CD4-positive, alpha-beta T cell (primary cell): Measurements from ENCODE around the gene SMIM26. TPM values are rescaled to one million over a fixed set of nuclear protein-coding genes. Genes with fewer than 3 reads are reported as not detected.
"Not testable (repeated sequence)": the region's sequence is repeated elsewhere in the genome, so short reads cannot be mapped to it uniquely, and the experiment has no call there.

ENCODE experiments used
- ATAC-seq: fragments of 200-7000 bp; cut with Tn5 transposase; one replicate; pipeline ENCODE4 v1.10.0; 2022; ENCODE audit warnings: mild to moderate bottlenecking; ENCODE audit not compliant: poor library complexity
- CTCF ChIA-PET: fragments of 350-600 bp; sonication (Branson Sonifier 250); formaldehyde crosslinking; loops from one replicate; lab custom pipeline; 2021; ENCODE audit warnings: antibody characterized with exemption, inconsistent platforms; lab: Charles Lee
- POLR2A ChIA-PET: fragments of 350-600 bp; sonication (Branson Sonifier 250); formaldehyde crosslinking; loops from one replicate; lab custom pipeline; 2021; ENCODE audit warnings: antibody characterized with exemption, inconsistent platforms; lab: Charles Lee
- DNase-seq, 14 experiments: peaks; one replicate each; pipeline ENCODE4 v3.0.0-alpha.2; 2013 to 2020; ENCODE audit warnings: mixed read lengths in 2 of 14
- H3K27ac ChIP-seq, 2 donors: one replicate each; pipeline versions ENCODE4 v1.5.1 to v1.7.0; 2013; ENCODE audit warnings: low read length in 2 of 2, low read depth in 1 of 2, mild to moderate bottlenecking in 1 of 2
- H3K27me3 ChIP-seq, 2 experiments: 1 replicate in 1 of 2; 2 replicates in 1 of 2; pipeline versions ENCODE4 v1.6.1 to v1.7.0; 2013; ENCODE audit warnings: low read length in 2 of 2, control low read depth in 1 of 2, mild to moderate bottlenecking in 1 of 2, moderate library complexity in 1 of 2; ENCODE audit not compliant: insufficient read depth in 2 of 2, control insufficient read depth in 1 of 2
- H3K36me3 ChIP-seq: one replicate; pipeline ENCODE4 v1.6.1; 2013; ENCODE audit warnings: low read length, control low read depth; ENCODE audit not compliant: insufficient read depth
- H3K4me1 ChIP-seq: one replicate; pipeline ENCODE4 v1.6.1; 2013; ENCODE audit warnings: low read length, control low read depth; ENCODE audit not compliant: insufficient read depth
- H3K4me3 ChIP-seq: one replicate; pipeline ENCODE4 v1.5.1; 2013; ENCODE audit warnings: mild to moderate bottlenecking, low read length, moderate library complexity
- H3K9me3 ChIP-seq, 2 experiments: 1 replicate in 1 of 2; 2 replicates in 1 of 2; pipeline versions ENCODE4 v1.6.1 to v1.7.0; 2013; ENCODE audit warnings: low read length in 2 of 2, mild to moderate bottlenecking in 2 of 2, control low read depth in 1 of 2, moderate library complexity in 1 of 2; ENCODE audit not compliant: control insufficient read depth in 1 of 2, insufficient read depth in 1 of 2
- H3K27ac Mint-ChIP-seq: one replicate; pipeline ENCODE4 v1.8.0; 2020; ENCODE audit warnings: mixed read lengths
- H3K27me3 Mint-ChIP-seq: one replicate; pipeline ENCODE4 v1.8.0; 2021; ENCODE audit warnings: mixed read lengths
- H3K36me3 Mint-ChIP-seq: one replicate; pipeline ENCODE4 v1.8.0; 2021; ENCODE audit warnings: low read depth, mixed read lengths
- H3K4me1 Mint-ChIP-seq: one replicate; pipeline ENCODE4 v1.8.0; 2021; ENCODE audit warnings: low read depth, mixed read lengths
- H3K4me3 Mint-ChIP-seq: one replicate; pipeline ENCODE4 v1.8.0; 2020; ENCODE audit warnings: mild to moderate bottlenecking, mixed read lengths
- H3K9me3 Mint-ChIP-seq: one replicate; pipeline ENCODE4 v1.8.0; 2020; ENCODE audit warnings: mixed read lengths
- CTCF ChIP-seq: fragments of 200-600 bp; IDR thresholded peaks from one replicate; pipeline ENCODE4 v1.8.0; 2022; ENCODE audit warnings: antibody characterized with exemption, mild to moderate bottlenecking
- intact Hi-C, 2 experiments: fragments of 100-400 bp; cut with DNase I in 1 of 2; cut with micrococcal nuclease in 1 of 2; formaldehyde crosslinking; loops; one replicate each; pipeline versions ENCODE4 v1.15.1 to v1.9.0; 2023 to 2025; cut with DNase I, micrococcal nuclease
- polyA plus RNA-seq, 2 donors: library from polyadenylated mRNA; unstranded; fragments of 120-200 nt; gene quantifications; one replicate each; pipeline ENCODE4 v1.2.1, GENCODE V29; 2013
- total RNA-seq, 174 experiments: library from RNA in 2 of 174; stranded (reverse) in 2 of 174; gene quantifications; one replicate each; pipeline ENCODE4 v1.2.3 and lab custom pipeline; 2021 to 2026

The SMIM26 gene, protein sequence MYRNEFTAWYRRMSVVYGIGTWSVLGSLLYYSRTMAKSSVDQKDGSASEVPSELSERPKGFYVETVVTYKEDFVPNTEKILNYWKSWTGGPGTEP
- total RNA-seq = 10 to 100 TPM; 78.7 to 79.8 TPM
- 78.1 TPM for polyA plus RNA-seq (2013, experiment 1 of 2)
- polyA plus RNA-seq (2013, experiment 2 of 2) = 73.7 TPM
- 9.5 to 24.6 (median 14.6) reads per million in 172 experiments for total RNA-seq (lab: John Stamatoyannopoulos, UW)

DNA sequence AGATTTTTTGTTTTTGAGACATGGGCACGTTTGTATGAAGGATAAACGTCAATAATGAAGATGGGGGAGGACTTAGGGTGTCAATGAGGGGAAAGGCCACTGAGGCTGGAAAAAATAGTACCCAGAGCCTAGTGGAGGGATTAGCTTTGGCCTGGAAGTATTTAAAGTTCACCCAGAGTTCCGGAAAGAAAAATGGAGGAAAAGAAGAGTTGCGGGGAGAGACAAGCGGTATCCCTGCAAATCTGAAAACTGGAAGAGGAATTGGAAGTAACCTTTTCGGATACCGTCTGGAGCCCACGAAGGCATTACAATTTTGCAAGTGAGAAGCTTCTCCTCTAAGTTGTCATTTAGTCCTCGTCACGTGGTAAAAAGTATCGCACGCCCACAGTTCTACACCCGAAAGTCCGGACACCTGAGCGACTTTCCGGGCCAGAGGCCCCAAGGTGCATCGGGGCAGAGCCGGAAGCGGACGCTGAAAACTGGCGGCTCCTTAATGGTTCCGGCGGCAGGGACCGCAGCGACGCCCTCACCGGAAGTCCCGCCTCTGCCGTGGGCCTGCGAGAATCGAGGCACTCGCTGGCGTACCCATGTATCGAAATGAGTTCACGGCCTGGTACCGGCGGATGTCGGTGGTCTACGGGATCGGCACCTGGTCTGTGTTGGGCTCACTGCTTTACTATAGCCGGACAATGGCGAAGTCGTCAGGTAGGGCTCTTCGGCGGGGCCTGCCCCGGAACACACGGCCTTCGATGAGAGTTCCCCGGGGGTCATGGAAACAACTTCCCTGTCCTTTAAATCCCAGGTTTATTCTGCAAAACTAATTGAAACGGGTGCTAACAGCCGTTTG is at the start of gene SMIM26:
TSS of gene SMIM26 (plus strand) at position 541 of the 847 bp plus-strand sequence. CDS start at position 588, 47 bp downstream.
- peak within 1 kb of the TSS; percentile 100 for H3K27ac Mint-ChIP-seq
- peak within 1 kb of the TSS; percentile 99 for H3K4me3 Mint-ChIP-seq
- Histone ChIP-seq H3K9me3 (no peaks in the 10 kb centered on the region), H3K4me3 (peak within 1 kb of the TSS; percentile 91), H3K27ac (peak within 1 kb of the TSS; percentile 82 to 94), H3K27me3 (no peaks in the 10 kb centered on the region), H3K4me1 (peaks cover 20% of the 10 kb centered on the region), H3K36me3 (peaks cover 32% of the 10 kb centered on the region)
- peaks cover 28% of the 10 kb centered on the region for H3K4me1 Mint-ChIP-seq
- H3K9me3 Mint-ChIP-seq = no peaks in the 10 kb centered on the region
- intact Hi-C loops = loop anchor here (1.0 to 10.0 kb wide), 12 partner anchors 22 to 1448 kb away; partner anchors contain the start of genes DZANK1 (in 2 of the 2), POLR3F (in 2 of the 2), DTD1 (in 1 of the 2) and MGME1 (in 1 of the 2)
- ChIA-PET CTCF (interaction anchor here (1.7 kb wide), 1 partner anchor 60 kb away, joined by 8 read pairs; the partner anchor contains the start of gene SEC23B), POLR2A (interaction anchor here (0.6 to 5.4 kb wide), 12 partner anchors 18 to 599 kb away, joined by 3 to 64 read pairs (median 4); partner anchors contain the start of genes DTD1, DZANK1, KAT14 and PET117)
- peaks cover 51% of the 10 kb centered on the region for H3K36me3 Mint-ChIP-seq
- DNase-seq (peak; percentile 90 to 97 (median 94)), ATAC-seq (peak; percentile 99)
- no peak for TF ChIP-seq CTCF
- no peaks in the 10 kb centered on the region for H3K27me3 Mint-ChIP-seq

DNA sequence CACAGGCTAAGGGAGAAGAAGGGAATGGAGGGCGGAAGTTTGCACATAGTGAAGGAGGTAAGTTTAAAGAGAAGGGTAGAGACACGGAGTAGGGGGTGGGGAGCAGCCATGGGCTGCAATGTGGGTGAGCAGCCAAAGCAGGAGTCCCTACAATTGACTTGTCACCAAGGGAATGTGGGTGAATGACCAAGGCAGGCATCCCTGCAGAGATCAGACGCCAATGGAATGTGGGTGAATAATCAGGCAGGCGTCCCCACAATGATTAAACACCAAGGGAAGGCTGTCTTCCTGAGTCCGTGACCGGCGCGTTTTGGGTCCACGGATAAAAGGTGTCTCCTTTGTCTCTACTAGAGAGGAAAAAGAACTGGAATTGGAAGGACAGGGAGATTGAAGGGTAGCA is 45.2 kb upstream of the SMIM26 start:
- H3K4me1 Mint-ChIP-seq, H3K9me3 Mint-ChIP-seq, CTCF ChIA-PET, H3K27ac ChIP-seq, POLR2A ChIA-PET, H3K27ac Mint-ChIP-seq, H3K9me3 ChIP-seq, H3K4me1 ChIP-seq, DNase-seq, H3K4me3 Mint-ChIP-seq, H3K4me3 ChIP-seq, H3K27me3 Mint-ChIP-seq, intact Hi-C loops, ATAC-seq, H3K27me3 ChIP-seq: not testable (repeated sequence)
- H3K36me3 Mint-ChIP-seq = peaks cover 31% of the 10 kb centered on the region
- peaks cover 50% of the 10 kb centered on the region for H3K36me3 ChIP-seq

GRCh38 chr20:18523066-18523465 is 44.2 kb upstream of the SMIM26 start:
- ATAC-seq = no peak
- ChIA-PET CTCF (no interaction called here), POLR2A (no interaction called here)

More at GRCh38 chr20:18523066-18523465, 44.2 kb upstream of the SMIM26 start:
- no peak overlapping the region for H3K27ac Mint-ChIP-seq
- Histone ChIP-seq H3K27ac (no peak overlapping the region), H3K27me3 (no peaks in the 10 kb centered on the region), H3K36me3 (peaks cover 60% of the 10 kb centered on the region), H3K4me3 (no peak overlapping the region), H3K4me1 (no peaks in the 10 kb centered on the region), H3K9me3 (no peaks in the 10 kb centered on the region)
- intact Hi-C loops = no loop called here
- H3K4me3 Mint-ChIP-seq = no peak overlapping the region
- H3K27me3 Mint-ChIP-seq = no peaks in the 10 kb centered on the region
- TF ChIP-seq CTCF = no peak
- H3K9me3 Mint-ChIP-seq = no peaks in the 10 kb centered on the region
- peaks cover 41% of the 10 kb centered on the region for H3K36me3 Mint-ChIP-seq
- no peaks in the 10 kb centered on the region for H3K4me1 Mint-ChIP-seq
- DNase-seq = no peak
